Measurements from ENCODE around the gene SPA17. TPM values are rescaled to one million over a fixed set of nuclear protein-coding genes. Genes with fewer than 3 reads are reported as not detected.

The SPA17 gene
- total RNA-seq, 4 donors from 2014 or later = 1.2 to 7.1 (median 3.3) TPM

DNA sequence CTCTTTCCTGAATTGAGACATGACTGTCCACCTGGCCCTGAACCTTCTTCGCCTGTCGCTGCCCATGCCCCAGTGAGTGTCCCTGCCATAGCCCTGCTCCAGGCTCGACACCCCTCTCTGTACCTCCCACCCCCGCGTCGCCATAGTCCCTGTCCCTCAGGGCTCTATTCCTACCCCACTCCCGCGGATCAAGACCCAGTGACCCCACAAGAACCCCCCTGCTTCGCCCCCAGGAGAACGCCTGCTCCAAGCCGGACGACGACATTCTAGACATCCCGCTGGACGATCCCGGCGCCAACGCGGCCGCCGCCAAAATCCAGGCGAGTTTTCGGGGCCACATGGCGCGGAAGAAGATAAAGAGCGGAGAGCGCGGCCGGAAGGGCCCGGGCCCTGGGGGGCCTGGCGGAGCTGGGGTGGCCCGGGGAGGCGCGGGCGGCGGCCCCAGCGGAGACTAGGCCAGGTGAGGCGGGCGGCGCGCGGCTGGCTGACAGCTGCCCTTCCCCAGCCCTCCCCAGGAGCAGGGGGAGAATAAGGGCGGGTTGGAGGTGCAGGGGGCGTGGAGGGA lies 71.6 kb downstream of the SPA17 start:
- WGBS, 2 donors = 44 to 46% methylated on average over 42 to 44 of the region's 44 CpGs
- H3K27me3 ChIP-seq = peaks cover 0 to 100% of the 10 kb centered on the region in 2 donors
- no peaks in the 10 kb centered on the region for H3K36me3 ChIP-seq
- no peak for TF ChIP-seq POLR2A (IDR thresholded peaks at IDR 0.05)
- no peak for TF ChIP-seq EP300 (IDR thresholded peaks at IDR 0.05)
- no peak for TF ChIP-seq CTCF (IDR thresholded peaks at IDR 0.05)
- peaks cover 0 to 36% (median 13%) of the 10 kb centered on the region in 4 donors for H3K4me1 ChIP-seq
- peak overlapping the region in 1 of 4 donors; percentile 54 for H3K4me3 ChIP-seq
- no peak overlapping the region for H3K27ac ChIP-seq
- no peaks in the 10 kb centered on the region for H3K9me3 ChIP-seq
- DNase-seq (ENCODE audit: low spot score in 2 of 2) = no peak

DNA sequence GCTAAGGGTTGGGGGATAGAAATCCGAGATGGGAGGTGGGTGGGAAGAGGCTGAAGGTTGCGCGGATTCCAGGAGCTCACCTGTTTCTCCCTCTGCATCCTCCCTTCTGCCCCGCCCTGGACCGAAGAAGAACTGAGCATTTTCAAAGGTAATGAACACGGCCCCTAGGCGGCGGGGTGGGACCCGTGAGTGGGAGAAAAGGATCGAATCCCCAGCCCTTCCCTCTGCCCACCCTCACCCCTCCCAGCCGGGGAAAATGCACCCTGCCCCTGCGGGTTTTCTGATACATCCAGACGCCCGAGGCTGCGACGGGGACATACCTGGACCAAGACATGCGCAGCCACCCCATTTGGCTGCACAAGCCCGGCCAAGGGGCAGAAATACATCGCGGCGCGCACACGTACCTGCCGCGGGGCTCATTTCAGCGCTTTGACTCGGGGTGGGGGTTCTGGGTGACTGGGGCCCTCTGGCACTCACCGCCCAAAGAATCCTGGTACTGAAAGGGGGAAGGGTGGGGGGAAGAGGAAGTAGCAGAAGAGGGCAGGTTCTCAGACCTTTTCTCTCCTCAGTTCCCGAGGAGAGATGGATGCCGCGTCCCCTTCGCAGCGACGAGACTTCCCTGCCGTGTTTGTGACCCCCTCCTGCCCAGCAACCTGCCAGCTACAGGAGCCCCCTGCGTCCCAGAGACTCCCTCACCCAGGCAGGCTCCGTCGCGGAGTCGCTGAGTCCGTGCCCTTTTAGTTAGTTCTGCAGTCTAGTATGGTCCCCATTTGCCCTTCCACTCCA lies 72.3 kb downstream of the SPA17 start:
- TF ChIP-seq CTCF (IDR thresholded peaks at IDR 0.05) = no peak
- TF ChIP-seq EP300 (IDR thresholded peaks at IDR 0.05) = no peak
- TF ChIP-seq POLR2A (IDR thresholded peaks at IDR 0.05) = no peak
- Histone ChIP-seq H3K36me3 (no peaks in the 10 kb centered on the region), H3K27ac (peak overlapping the region in 2 of 4 donors; percentile 49 to 79), H3K4me3 (peak overlapping the region; percentile 20 to 54 (median 35)), H3K4me1 (peaks cover 0 to 31% (median 10%) of the 10 kb centered on the region in 4 donors), H3K27me3 (peaks cover 0 to 100% of the 10 kb centered on the region in 2 donors), H3K9me3 (no peaks in the 10 kb centered on the region)
- WGBS, 2 donors = 4 to 13% methylated on average over 40 to 41 of the region's 41 CpGs
- DNase-seq (ENCODE audit: low spot score in 2 of 2) = no peak

DNA sequence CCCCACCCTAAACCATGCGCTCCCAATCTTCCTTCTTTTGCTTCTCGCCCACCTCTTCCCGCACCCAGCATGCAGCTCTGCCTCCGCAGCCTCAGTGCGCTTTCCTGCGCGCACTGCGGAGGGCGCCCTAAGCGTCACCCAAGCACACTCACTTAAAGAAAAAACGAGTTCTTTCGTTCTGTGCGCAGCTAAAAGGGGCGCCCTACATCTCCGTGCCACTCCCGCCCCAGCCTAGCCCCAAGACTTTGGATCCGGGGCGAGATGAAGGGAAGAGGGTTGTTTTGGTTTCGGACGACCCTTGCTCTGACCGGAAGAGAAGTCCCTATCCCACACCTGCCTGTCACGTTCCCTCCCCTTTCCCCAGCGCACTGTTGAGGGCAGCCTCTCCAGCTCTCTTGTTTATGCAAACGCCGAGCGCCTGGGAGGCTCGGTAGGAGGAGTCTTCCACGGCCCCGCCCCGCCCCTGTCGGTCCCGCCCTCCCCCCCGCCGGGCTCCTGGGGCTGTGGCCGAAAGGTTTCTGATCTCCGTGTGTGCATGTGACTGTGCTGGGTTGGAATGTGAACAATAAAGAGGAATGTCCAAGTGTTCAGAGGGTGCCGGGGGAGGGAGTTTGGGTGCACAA lies 73.0 kb downstream of the SPA17 start:
- H3K4me1 ChIP-seq = peaks cover 0 to 37% (median 10%) of the 10 kb centered on the region in 4 donors
- WGBS, 2 donors = 2 to 4% methylated on average over 33 to 35 of the region's 37 CpGs
- peak overlapping the region in 3 of 4 donors; percentile 46 to 79 (median 49) for H3K27ac ChIP-seq
- H3K9me3 ChIP-seq = no peaks in the 10 kb centered on the region
- peaks cover 0 to 100% of the 10 kb centered on the region in 2 donors for H3K27me3 ChIP-seq
- peak overlapping the region; percentile 20 to 54 (median 35) for H3K4me3 ChIP-seq
- no peak for TF ChIP-seq POLR2A (IDR thresholded peaks at IDR 0.05)
- TF ChIP-seq EP300 (IDR thresholded peaks at IDR 0.05) = peak in 1 of 2 donors; percentile 27
- TF ChIP-seq CTCF (IDR thresholded peaks at IDR 0.05) = peak in 2 of 5 experiments; percentile 12 to 41
- H3K36me3 ChIP-seq = no peaks in the 10 kb centered on the region
- peak in 1 of 2 donors; percentile 40 for DNase-seq (ENCODE audit: low spot score in 2 of 2)

Small RNA genes lying within 50 kb of the gene (small RNA-seq; reads per million reads assigned to genes)
- gene RNA5SP352 = not detected

Other genes with a start within 250 kb of the SPA17 start
- gene OR8B4, start 249.0 kb upstream of the SPA17 start, total RNA-seq = not detected
- not detected for gene OR8B8, start 228.2 kb upstream of the SPA17 start, total RNA-seq
- not detected for gene OR8B12, start 130.2 kb upstream of the SPA17 start, total RNA-seq
- gene OR8A1, start 103.9 kb upstream of the SPA17 start, total RNA-seq = not detected
- gene PANX3, start 62.5 kb upstream of the SPA17 start, total RNA-seq = not detected
- 10 to 100 TPM; 32.7 to 45.4 (median 36.4) TPM for gene TBRG1, start 51.0 kb upstream of the SPA17 start, total RNA-seq
- 10 to 100 TPM in 1 of 4 donors, 1 to 10 TPM in 3; 6.5 to 20.0 (median 8.2) TPM for gene SIAE, start 165 bp upstream of the SPA17 start, total RNA-seq
- gene NRGN, start 66.0 kb downstream of the SPA17 start, total RNA-seq = 1 to 10 TPM in 3 of 4 donors, not detected in 1; 1.4 to 3.1 (median 2.4) TPM
- 1 to 10 TPM in 2 of 4 donors, not detected in 2; 1.5 to 2.4 TPM for gene VSIG2, start 78.4 kb downstream of the SPA17 start, total RNA-seq
- gene ESAM, start 88.4 kb downstream of the SPA17 start, total RNA-seq = 10 to 100 TPM; 18.6 to 45.9 (median 33.0) TPM
- gene MSANTD2, start 126.5 kb downstream of the SPA17 start, total RNA-seq = 10 to 100 TPM; 19.8 to 32.8 (median 23.5) TPM
- 10 to 100 TPM; 22.2 to 34.3 (median 24.8) TPM for gene ROBO3, start 191.5 kb downstream of the SPA17 start, total RNA-seq
- 10 to 100 TPM; 12.1 to 38.8 (median 28.0) TPM for gene ROBO4, start 224.0 kb downstream of the SPA17 start, total RNA-seq
- gene HEPN1, start 245.3 kb downstream of the SPA17 start, total RNA-seq = not detected

Measured in tibial nerve (tissue), 4 donors.